ENCODE measurements around the gene JAZF1.

JAZF1 gene

GRCh38 chr7:27870595-27870994 lies 310.0 kb downstream of the JAZF1 start:
- H3K4me3 ChIP-seq (replicated peaks; ENCODE audit: low read depth, low read length), result no peak overlapping the region
- no peak for TF ChIP-seq CTCF (IDR thresholded peaks at IDR 0.05; ENCODE audit: low read length, missing control alignments)
- DNase-seq (ENCODE audit: low read depth), result no peak

- TF ChIP-seq CTCF (IDR thresholded peaks at IDR 0.05; ENCODE audit: low read length, missing control alignments), result no peak
- DNase-seq (ENCODE audit: low read depth), result no peak
These were observed 311.5 kb downstream of the JAZF1 start for GRCh38 chr7:27869056-27869455.

GRCh38 chr7:27868131-27868550 lies 312.5 kb downstream of the JAZF1 start:
- DNase-seq (ENCODE audit: low read depth), result peak; percentile 13
- H3K4me3 ChIP-seq (replicated peaks; ENCODE audit: low read depth, low read length), result no peak overlapping the region
- TF ChIP-seq CTCF (IDR thresholded peaks at IDR 0.05; ENCODE audit: low read length, missing control alignments), result no peak

More at GRCh38 chr7:27869056-27869455, 311.5 kb downstream of the JAZF1 start:
- no peak overlapping the region for H3K4me3 ChIP-seq (replicated peaks; ENCODE audit: low read depth, low read length)

GRCh38 chr7:27866828-27867672 lies 313.5 kb downstream of the JAZF1 start:
- DNase-seq (ENCODE audit: low read depth), result no peak
- no peak overlapping the region for H3K4me3 ChIP-seq (replicated peaks; ENCODE audit: low read depth, low read length)
- TF ChIP-seq CTCF (IDR thresholded peaks at IDR 0.05; ENCODE audit: low read length, missing control alignments), result no peak

- TF ChIP-seq CTCF (IDR thresholded peaks at IDR 0.05; ENCODE audit: low read length, missing control alignments), result no peak
- DNase-seq (ENCODE audit: low read depth), result no peak
- H3K4me3 ChIP-seq (replicated peaks; ENCODE audit: low read depth, low read length), result no peak overlapping the region
These were observed 314.3 kb downstream of the JAZF1 start for GRCh38 chr7:27866256-27866655.

GRCh38 chr7:27863880-27864279 lies 316.7 kb downstream of the JAZF1 start:
- no peak for DNase-seq (ENCODE audit: low read depth)
- H3K4me3 ChIP-seq (replicated peaks; ENCODE audit: low read depth, low read length), result no peak overlapping the region
- TF ChIP-seq CTCF (IDR thresholded peaks at IDR 0.05; ENCODE audit: low read length, missing control alignments), result no peak

GRCh38 chr7:27861747-27862146 lies 318.8 kb downstream of the JAZF1 start:
- TF ChIP-seq CTCF (IDR thresholded peaks at IDR 0.05; ENCODE audit: low read length, missing control alignments), result no peak
- H3K4me3 ChIP-seq (replicated peaks; ENCODE audit: low read depth, low read length), result no peak overlapping the region
- DNase-seq (ENCODE audit: low read depth), result no peak
